OCI-LY7 (cell line): Measurements from ENCODE around the gene BCL2L12. TPM values are rescaled to one million over a fixed set of nuclear protein-coding genes. Genes with fewer than 3 reads are reported as not detected.

Experiments
- BruUV-seq: library from RNA; stranded (reverse); fragments of 400-500 nt; replicated peaks from 2 replicates; lab custom pipeline; 2021; lab: Mats Ljungman, UMichigan
- CTCF ChIA-PET: fragments of 300-600 bp; sonication (Branson Sonifier 250); formaldehyde crosslinking; loops from one replicate; lab custom pipeline; 2022; ENCODE audit warnings: antibody characterized with exemption; ENCODE audit not compliant: unreplicated experiment; lab: Charles Lee
- POLR2A ChIA-PET: fragments of 300-600 bp; sonication (Branson Sonifier 250); formaldehyde crosslinking; loops from one replicate; lab custom pipeline; 2022; ENCODE audit warnings: antibody characterized with exemption; lab: Charles Lee
- DNase-seq: peaks from one replicate; pipeline ENCODE4 v3.0.0-alpha.2; 2015; ENCODE audit warnings: low spot score
- H2AFZ ChIP-seq: fragments of 200-600 bp; sonication (generic), shearing (Covaris generic); 2 replicates; pipeline ENCODE4 v1.6.1; 2014; ENCODE audit warnings: mild to moderate bottlenecking, antibody characterized with exemption, low read length, moderate library complexity
- H3K27ac ChIP-seq: fragments of 200-600 bp; sonication (generic); 2 replicates; pipeline ENCODE4 v1.5.1; 2014; ENCODE audit warnings: mixed run types, low read depth, mild to moderate bottlenecking, moderate library complexity, low read length, inconsistent platforms; ENCODE audit not compliant: poor library complexity, severe bottlenecking
- H3K36me3 ChIP-seq: fragments of 200-600 bp; sonication (generic); 2 replicates; pipeline ENCODE4 v1.6.1; 2014; ENCODE audit warnings: mild to moderate bottlenecking, antibody characterized with exemption, low read length, moderate library complexity, mixed read lengths; ENCODE audit not compliant: insufficient read depth
- H3K4me1 ChIP-seq: fragments of 200-600 bp; sonication (generic); 2 replicates; pipeline ENCODE4 v1.5.1; 2014; ENCODE audit warnings: mild to moderate bottlenecking, low read length; ENCODE audit not compliant: insufficient read depth, poor library complexity, severe bottlenecking
- H3K4me2 ChIP-seq: fragments of 200-600 bp; sonication (generic); 2 replicates; pipeline ENCODE4 v1.6.1; 2014; ENCODE audit warnings: mild to moderate bottlenecking, low read length
- H3K4me3 ChIP-seq: fragments of 200-600 bp; sonication (generic); 2 replicates; pipeline ENCODE4 v1.5.1; 2014; ENCODE audit warnings: mild to moderate bottlenecking, low read depth, low read length; ENCODE audit not compliant: poor library complexity, severe bottlenecking
- H3K79me2 ChIP-seq: fragments of 200-600 bp; sonication (generic); 2 replicates; pipeline ENCODE4 v1.6.1; 2016; ENCODE audit warnings: low read depth, mild to moderate bottlenecking, low read length, moderate library complexity, mixed read lengths; ENCODE audit not compliant: insufficient read depth
- H3K9me2 ChIP-seq: fragments of 200-600 bp; sonication (generic); 2 replicates; pipeline ENCODE4 v1.6.1; 2016; ENCODE audit warnings: mild to moderate bottlenecking, low read length, mixed read lengths; ENCODE audit not compliant: insufficient read depth
- H3K9me3 ChIP-seq: fragments of 200-600 bp; sonication (generic); 2 replicates; pipeline ENCODE4 v1.6.1; 2014; ENCODE audit warnings: mild to moderate bottlenecking, mixed run types, low read length, mixed read lengths
- H4K20me1 ChIP-seq: fragments of 200-600 bp; sonication (generic); 2 replicates; pipeline ENCODE4 v1.6.1; 2014; ENCODE audit warnings: mild to moderate bottlenecking, antibody characterized with exemption, low read length, moderate library complexity, mixed read lengths; ENCODE audit not compliant: insufficient read depth
- CTCF ChIP-seq: fragments of 200-600 bp; sonication (generic); conservative IDR thresholded peaks from 2 replicates; pipeline ENCODE4 v1.5.1; 2014; ENCODE audit warnings: mild to moderate bottlenecking, antibody characterized with exemption, low read length, moderate library complexity, mixed read lengths
- EZH2phosphoT487 ChIP-seq: fragments of 200-600 bp; sonication (generic); IDR thresholded peaks from 2 replicates; pipeline ENCODE4 v1.6.1; 2018; ENCODE audit warnings: low read depth, borderline replicate concordance, mild to moderate bottlenecking, mixed run types, antibody characterized with exemption, low read length, moderate library complexity, mixed read lengths
- intact Hi-C: fragments of 100-400 bp; cut with micrococcal nuclease; formaldehyde crosslinking; loops from one replicate; pipeline ENCODE4 v1.10.0; 2022; ENCODE audit not compliant: unreplicated experiment
- total RNA-seq, 2 experiments: library from RNA; depleted of rRNA in 1 of 2; stranded (reverse); fragments of >200 nt in 1 of 2; shearing (Covaris generic) in 1 of 2; gene quantifications; 2 replicates each; pipeline ENCODE4 v1.2.3, GENCODE V29; 2014 to 2022

Gene BCL2L12
- total RNA-seq, 2 experiments from 2014 or later, result 38.9 to 65.4 TPM

DNA sequence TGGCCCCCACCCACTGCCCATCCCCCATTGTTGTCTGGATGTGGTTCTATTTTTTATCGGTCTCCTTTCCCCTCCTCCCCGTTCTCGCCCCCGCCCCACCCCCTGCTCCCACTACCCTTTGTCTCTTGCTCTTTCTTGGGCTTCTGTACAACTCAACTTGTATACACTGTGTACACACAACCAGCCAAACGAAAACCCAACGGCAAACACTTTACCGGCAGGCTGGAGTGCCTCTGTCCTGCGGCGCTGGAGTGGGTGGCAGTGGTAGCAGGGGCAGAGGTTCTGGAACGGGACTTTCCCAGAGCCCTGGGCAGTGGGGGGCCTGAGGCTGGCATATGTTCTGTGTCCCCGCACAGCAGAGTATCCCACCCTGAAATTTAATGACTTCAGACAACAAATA is 39.5 kb upstream of the BCL2L12 start:
- Histone ChIP-seq H3K9me3 (no peaks in the 10 kb centered on the region), H3K4me1 (no peaks in the 10 kb centered on the region), H3K4me2 (no peak overlapping the region), H3K36me3 (peaks cover 63% of the 10 kb centered on the region), H3K9me2 (no peaks in the 10 kb centered on the region), H4K20me1 (no peaks in the 10 kb centered on the region), H2AFZ (no peak overlapping the region), H3K27ac (no peak overlapping the region), H3K4me3 (no peak overlapping the region), H3K79me2 (no peaks in the 10 kb centered on the region)
- ChIA-PET POLR2A (no interaction called here), CTCF (no interaction called here)
- no peak for DNase-seq
- TF ChIP-seq EZH2phosphoT487 (no peak), CTCF (no peak)
- BruUV-seq, result no TSS peak
- intact Hi-C loops, result no loop called here

DNA sequence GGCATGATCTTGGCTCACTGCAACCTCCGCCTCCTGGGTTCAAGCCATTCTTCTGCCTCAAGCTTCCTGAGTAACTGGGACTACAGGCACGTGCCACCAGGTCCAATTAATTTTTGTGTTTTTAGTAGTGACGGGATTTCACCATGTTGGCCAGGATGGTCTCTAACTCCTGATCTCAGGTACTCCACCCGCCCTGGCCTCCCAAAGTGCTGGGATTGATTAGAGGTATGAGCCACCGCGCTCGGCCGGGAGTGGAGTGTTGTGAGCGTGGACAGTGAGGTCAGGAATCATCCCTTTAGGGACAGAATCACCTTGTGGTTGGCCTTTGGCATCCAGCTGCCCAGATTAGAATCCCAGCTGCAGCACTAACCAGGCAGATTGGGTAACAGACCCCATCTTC is 36.1 kb upstream of the BCL2L12 start:
- Histone ChIP-seq H2AFZ (no peak overlapping the region), H3K4me1 (no peaks in the 10 kb centered on the region), H3K4me2 (no peak overlapping the region), H3K9me3 (no peaks in the 10 kb centered on the region), H3K27ac (no peak overlapping the region), H3K4me3 (no peak overlapping the region), H3K79me2 (no peaks in the 10 kb centered on the region), H3K9me2 (no peaks in the 10 kb centered on the region), H3K36me3 (peaks cover 40% of the 10 kb centered on the region), H4K20me1 (no peaks in the 10 kb centered on the region)
- ChIA-PET CTCF (no interaction called here), POLR2A (no interaction called here)
- intact Hi-C loops, result no loop called here
- BruUV-seq, result no TSS peak
- TF ChIP-seq CTCF, result no peak
- TF ChIP-seq EZH2phosphoT487, result no peak
- DNase-seq, result no peak

DNA sequence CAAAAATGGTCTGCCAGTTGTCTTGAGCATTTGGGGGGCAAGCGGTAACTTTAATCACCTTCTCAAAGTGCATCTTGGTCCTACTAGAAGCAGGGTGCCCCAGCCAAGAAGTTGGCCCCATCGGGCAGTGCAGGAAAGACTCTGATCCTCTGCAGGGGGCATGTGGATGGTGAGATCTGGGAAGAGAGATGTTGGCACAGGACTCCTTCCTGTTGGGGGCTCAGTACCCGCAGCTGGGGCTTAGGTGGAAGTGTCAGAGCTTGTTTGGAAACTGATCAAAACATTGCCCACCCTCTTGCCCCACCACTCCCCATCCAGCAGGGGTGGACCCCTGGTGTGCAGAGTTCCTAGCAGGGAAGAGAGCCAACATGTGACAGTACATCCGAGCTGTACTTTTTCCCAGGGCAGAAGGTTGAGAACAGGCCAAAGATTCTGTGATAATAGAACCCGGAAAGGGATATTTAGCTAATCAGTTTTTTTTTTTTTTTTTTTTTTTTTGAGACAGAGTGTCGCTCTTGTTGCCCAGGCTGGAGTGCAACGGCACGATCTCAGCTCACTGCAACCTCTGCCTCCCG is 34.6 kb upstream of the BCL2L12 start:
- BruUV-seq, result TSS peak; percentile 46
- POLR2A ChIA-PET, result interaction anchor here (0.6 kb wide), 1 partner anchor 20 kb away, joined by 3 read pairs; no protein-coding TSS in a partner anchor
- no peak for DNase-seq

More for the DNA sequence above, 34.6 kb upstream of the BCL2L12 start:
- Histone ChIP-seq H3K27ac (no peak overlapping the region), H3K9me2 (no peaks in the 10 kb centered on the region), H3K79me2 (no peaks in the 10 kb centered on the region), H2AFZ (no peak overlapping the region), H3K4me3 (no peak overlapping the region), H3K4me1 (no peaks in the 10 kb centered on the region), H3K4me2 (no peak overlapping the region), H3K9me3 (no peaks in the 10 kb centered on the region), H4K20me1 (no peaks in the 10 kb centered on the region), H3K36me3 (peaks cover 30% of the 10 kb centered on the region)
- intact Hi-C loops, result no loop called here
- CTCF ChIA-PET, result no interaction called here
- TF ChIP-seq CTCF (no peak), EZH2phosphoT487 (no peak)
